AG09319 (cell line): ENCODE results near the gene DHH.

Experiments used
- DNase-seq: peaks from one replicate; pipeline ENCODE4 v3.0.0-alpha.2; 2010; ENCODE audit warnings: low read depth; ENCODE audit errors: extremely low read depth
- TF ChIP-seq, protein P1 (sequence below): IDR thresholded peaks from 2 replicates; pipeline ENCODE4 v1.5.1; 2011; ENCODE audit warnings: low read depth, mild to moderate bottlenecking, inconsistent platforms, low read length, moderate library complexity

DHH gene

DNA sequence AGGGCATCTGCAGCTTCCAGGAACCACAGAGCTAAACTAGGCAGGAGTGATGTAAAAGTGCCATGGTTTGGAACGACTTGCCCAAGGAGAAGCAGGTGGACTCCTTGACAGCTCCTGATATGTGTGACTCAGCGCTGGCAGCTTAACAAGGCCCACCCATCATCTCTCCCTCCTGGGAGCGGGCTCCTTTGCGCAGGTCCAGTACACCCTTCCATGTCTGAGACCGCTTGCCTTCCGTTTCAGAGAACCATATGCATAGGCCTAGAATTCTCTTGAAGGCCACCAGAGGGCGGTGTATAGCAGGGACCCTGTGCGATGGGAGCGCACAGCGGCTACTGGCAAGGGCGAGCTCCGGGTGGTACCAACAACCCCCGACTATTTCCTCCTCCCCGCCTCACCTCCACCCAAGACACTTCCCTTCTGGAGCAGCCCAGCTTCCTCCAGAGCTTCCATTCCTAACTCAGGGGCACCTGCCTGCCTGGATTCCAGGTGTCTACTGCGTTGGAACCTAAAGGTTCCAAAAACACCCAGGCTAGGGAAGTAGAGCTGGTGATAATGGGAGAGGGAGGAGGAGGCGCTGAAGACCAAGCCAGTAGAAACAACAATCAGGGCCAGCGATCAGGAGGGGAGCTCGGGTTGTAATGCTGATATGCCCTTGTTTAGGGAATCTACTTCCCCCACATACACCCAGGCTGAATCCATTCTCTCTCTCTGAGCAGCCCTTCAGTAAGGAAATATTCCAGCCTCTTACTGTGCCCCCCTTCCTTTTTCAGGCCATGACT, 6.3 kb downstream of the DHH start:
- TF ChIP-seq, protein P1, sequence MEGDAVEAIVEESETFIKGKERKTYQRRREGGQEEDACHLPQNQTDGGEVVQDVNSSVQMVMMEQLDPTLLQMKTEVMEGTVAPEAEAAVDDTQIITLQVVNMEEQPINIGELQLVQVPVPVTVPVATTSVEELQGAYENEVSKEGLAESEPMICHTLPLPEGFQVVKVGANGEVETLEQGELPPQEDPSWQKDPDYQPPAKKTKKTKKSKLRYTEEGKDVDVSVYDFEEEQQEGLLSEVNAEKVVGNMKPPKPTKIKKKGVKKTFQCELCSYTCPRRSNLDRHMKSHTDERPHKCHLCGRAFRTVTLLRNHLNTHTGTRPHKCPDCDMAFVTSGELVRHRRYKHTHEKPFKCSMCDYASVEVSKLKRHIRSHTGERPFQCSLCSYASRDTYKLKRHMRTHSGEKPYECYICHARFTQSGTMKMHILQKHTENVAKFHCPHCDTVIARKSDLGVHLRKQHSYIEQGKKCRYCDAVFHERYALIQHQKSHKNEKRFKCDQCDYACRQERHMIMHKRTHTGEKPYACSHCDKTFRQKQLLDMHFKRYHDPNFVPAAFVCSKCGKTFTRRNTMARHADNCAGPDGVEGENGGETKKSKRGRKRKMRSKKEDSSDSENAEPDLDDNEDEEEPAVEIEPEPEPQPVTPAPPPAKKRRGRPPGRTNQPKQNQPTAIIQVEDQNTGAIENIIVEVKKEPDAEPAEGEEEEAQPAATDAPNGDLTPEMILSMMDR = peak; percentile 88
- peak; percentile 53 for DNase-seq

DNA sequence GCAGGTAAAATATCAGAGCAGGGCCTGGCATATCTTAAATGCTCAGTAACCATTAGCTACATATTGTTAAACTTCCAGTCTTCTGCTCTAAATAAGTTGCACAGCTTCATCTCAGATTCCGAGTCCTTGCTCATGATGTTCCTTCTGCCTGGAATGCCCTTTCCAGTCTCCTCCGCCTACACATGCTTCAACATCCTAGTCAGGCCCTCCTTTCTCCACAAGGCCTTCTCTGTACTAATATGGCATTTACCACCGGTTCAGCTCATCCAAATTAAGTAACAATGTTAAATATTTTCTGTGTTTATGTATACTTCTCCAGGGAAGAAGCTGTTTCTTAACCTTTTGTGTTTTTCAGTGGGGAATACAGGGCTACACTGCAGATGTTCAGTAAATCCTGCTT, 8.5 kb downstream of the DHH start:
- no peak for DNase-seq
- TF ChIP-seq, protein P1 = no peak

DNA sequence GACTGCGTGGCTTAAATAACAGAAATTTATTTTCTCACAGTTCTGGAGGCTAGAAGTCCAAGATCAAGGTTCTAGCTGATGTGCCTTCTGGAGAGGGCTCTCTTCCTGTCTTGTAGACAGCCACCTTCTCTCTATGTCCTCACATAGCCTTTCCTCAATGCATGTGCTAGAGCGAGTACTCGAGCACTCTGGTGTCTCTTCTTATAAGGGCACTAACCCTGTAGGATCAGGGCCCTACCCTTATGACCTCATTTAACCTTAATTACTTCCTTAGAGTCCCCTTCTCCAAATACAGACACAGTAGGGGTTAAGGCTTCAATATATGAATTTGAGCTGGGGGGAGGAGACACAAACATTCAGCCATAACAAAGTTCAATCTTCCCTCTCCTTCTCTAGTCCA, 10.2 kb downstream of the DHH start:
- DNase-seq = no peak
- TF ChIP-seq, protein P1 = no peak

DNA sequence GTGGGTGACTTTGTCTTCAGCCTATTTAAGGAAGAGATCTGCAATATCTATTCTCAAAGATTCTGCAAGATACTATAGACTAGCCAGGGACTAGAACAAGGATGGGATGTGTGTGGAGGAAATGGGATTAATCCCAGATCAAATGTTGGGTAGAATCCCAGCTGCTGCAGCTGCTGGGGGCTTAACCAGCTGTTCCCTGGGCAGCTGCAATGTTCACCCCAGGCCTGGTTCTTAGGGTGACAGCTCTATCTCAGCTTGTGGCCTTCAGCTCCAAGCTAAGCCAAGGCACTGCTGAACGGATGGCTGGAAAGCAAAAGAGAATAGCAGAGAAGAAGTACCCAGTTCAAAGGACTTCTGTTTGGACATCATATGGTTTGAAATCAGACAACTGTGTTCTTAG, 14.8 kb downstream of the DHH start:
- no peak for DNase-seq
- TF ChIP-seq, protein P1 = no peak

DNA sequence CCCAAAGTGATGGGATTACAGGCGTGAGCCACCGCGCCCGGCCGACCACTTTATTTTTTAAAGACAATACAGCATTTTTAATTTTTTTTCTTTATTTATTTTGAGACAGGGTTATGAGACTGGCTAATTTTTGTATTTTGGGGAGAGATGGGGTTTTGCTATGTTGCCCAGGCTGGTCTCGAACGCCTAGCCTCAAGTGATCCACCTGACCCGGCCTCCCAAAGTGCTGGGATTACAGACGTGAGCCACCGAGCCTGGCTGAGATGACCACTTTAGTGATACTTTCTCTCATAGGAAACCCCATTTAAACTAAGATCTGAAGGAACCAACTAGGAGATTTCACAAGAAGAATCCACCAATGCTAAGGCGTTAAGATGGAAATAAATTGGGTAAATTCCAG, 23.6 kb downstream of the DHH start:
- no peak for DNase-seq
- TF ChIP-seq, protein P1 = no peak

DNA sequence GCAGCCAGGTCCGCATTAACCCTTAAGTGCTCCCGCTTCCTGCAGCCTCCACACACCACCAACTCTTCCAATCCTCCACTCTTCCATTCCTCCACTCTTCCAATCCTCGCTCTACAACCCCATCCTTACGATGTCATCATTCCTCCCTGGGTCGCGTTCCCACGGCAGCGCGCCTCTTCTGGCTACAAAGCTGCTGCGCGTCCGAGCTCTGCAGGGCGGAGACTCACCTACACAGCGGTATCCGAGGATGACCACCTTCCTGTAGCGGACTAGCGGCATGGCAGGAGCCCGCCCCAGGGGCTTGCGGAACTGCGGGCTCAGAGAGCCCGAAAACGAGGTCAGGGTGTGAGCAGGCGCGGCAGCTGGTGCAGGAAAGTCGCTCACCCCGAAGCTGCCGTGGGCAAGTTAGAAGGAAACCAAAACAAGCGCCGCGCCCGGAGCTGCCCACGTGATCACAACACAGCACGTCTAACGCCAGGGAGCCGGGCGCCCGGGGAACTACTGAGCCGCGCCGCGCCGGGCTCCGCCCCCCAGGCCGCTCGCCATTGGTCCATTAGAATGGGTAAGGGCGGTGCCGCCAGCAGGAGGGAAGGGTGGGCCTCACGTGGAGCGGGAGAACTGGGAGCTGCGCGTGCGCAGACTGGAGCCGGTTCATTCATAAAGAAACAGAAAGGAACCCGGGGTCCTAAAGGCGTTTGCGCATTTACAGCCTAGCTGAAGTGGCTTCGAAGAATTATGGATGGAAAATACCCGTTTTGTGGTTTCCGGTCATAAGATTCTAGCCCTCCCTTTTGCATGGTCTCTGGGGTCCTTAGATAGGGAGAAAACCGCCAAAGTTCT, 24.9 kb downstream of the DHH start, which contains the start of gene RHEBL1:
TSS of gene RHEBL1 (minus strand) at position 473 of the 840 bp plus-strand sequence. CDS start at position 279, 194 bp downstream.
- TF ChIP-seq, protein P1 = peak; percentile 6
- DNase-seq = peak; percentile 83

DNA sequence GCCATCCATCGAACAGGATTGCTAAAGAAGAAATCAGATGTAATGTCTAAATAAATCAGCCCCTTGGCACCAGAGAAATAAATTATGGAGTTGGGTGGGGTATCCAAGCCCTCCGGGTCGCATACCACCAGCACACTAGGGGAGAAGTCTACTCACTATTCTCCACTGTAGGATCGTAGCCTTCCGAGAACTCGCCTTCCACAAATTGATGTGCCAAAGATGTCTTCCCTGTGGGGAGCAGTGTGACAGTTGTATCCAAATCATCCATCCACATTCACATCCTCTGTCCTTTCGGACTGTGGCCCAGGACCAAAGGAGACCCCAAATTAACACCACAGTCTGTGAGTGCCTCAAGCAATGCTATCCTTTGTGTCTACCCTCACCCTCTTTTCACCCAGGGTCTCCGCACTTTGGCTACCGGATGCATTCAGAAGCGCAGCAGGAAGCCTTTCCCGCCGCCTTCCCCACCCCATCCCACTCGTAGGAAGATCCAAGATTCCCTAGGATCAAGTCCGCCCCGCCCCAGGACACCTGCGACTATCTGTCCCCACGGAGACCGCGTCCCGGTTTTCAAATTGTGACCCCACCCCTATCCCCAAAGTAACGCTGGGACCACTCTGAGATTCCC, 25.6 kb downstream of the DHH start:
- no peak for DNase-seq
- TF ChIP-seq, protein P1 = no peak
